NCI-H187 treated with DMSO at 0.1 percent for 48 hours (cell line): ENCODE data around the gene SPPL2B.
"Not testable (repeated sequence)": the region's sequence is repeated elsewhere in the genome, so short reads cannot be mapped to it uniquely, and the experiment has no call there.

Source experiments
- DNase-seq: peaks from one replicate; lab custom pipeline; 2025; lab: John Stamatoyannopoulos, UW

SPPL2B gene, protein sequence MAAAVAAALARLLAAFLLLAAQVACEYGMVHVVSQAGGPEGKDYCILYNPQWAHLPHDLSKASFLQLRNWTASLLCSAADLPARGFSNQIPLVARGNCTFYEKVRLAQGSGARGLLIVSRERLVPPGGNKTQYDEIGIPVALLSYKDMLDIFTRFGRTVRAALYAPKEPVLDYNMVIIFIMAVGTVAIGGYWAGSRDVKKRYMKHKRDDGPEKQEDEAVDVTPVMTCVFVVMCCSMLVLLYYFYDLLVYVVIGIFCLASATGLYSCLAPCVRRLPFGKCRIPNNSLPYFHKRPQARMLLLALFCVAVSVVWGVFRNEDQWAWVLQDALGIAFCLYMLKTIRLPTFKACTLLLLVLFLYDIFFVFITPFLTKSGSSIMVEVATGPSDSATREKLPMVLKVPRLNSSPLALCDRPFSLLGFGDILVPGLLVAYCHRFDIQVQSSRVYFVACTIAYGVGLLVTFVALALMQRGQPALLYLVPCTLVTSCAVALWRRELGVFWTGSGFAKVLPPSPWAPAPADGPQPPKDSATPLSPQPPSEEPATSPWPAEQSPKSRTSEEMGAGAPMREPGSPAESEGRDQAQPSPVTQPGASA

DNA sequence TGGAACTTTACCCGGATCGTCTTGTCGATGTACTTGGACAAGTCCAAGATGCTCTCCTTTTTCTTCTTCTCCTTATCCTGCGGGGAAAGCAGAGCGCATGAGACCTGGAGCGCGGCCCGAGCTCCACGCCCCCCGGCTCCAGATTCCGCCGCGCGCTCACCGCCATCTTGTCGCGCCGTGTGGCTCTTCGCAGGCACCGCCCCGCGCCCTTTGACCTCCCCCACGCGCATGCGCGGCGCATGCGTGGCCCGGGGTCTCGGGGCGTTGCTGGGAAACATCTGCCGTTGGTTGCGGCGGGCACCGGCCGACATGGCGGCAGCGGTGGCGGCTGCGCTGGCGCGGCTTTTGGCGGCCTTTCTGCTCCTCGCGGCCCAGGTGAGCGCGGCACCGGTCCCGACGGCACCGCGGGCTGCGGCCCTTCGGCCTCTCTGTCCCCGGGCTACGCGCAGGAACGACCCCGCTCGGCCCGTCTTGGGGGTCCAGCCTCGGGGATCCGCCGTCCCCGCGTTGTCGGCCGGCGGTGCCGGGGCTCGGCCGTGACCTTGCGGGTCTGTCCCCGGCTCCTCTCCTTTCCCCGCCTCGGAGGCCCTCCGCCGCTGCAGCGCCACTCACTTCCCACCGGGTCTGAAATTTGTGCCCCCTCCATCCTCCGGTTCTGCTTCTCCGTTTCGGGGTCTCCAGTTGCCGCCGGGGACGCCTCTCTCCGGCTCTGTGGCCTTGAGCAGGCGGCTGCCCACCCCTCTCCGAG is at the start of gene SPPL2B, which contains the start of gene LSM7:
TSS of gene SPPL2B (plus strand) at position 284 of the 748 bp plus-strand sequence. CDS start at position 310, 26 bp downstream.
TSS of gene LSM7 (minus strand) at position 186 of the 748 bp plus-strand sequence. CDS start at position 166, 20 bp downstream.
- DNase-seq = no peak

DNA sequence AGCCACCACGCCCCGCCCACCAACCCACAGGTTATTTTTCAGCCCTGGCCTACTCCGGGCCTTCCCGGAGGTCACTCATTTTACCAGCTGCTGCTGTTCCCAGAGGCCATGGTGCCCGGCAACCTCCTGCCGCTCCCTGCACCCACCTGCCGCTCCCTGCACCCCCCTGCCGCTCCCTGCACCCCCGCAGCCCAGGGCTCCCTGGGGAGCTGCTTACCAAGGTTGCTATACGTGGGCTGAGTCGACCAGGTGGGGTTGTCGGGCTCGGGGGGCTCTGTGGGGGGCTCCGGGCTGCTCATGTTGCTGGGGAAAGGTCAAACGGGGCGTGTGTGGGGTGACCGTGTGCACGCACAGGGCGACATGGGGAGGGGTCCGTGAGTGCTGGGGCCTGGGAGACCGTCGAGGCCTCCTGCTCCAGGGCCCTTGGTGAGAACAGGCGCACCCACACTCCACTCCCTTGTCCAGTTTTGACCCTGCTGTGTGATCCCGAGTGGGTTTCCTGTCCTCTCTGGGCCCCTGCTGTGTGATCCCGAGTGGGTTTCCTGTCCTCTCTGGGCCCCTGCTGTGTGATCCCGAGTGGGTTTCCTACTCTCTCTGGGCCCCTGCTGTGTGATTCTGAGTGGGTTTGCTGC is 47.7 kb upstream of the SPPL2B start:
- no peak for DNase-seq

DNA sequence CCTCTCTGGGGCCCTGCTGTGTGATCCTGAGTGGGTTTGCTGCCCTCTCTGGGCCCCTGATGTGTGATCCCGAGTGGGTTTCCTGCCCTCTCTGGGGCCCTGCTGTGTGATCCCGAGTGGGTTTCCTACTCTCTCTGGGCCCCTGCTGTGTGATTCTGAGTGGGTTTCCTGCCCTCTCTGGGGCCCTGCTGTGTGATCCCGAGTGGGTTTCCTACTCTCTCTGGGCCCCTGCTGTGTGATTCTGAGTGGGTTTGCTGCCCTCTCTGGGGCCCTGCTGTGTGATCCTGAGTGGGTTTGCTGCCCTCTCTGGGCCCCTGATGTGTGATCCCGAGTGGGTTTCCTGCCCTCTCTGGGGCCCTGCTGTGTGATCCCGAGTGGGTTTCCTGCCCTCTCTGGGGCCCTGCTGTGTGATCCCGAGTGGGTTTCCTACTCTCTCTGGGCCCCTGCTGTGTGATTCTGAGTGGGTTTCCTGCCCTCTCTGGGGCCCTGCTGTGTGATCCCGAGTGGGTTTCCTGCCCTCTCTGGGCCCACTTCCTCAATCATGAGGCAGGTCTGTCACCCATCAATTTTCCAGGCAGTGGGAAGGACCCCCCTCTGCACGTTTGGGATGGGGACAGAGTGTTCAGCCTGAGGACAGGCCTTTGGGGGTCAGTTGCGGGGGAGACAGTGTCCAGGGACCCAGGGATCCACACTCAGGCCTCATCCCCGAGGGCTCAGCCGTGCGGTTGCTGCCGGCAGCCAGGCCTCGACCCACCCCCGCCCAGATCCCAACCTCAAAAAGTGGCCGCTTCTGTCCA is 47.0 kb upstream of the SPPL2B start:
- not testable (repeated sequence) for DNase-seq

DNA sequence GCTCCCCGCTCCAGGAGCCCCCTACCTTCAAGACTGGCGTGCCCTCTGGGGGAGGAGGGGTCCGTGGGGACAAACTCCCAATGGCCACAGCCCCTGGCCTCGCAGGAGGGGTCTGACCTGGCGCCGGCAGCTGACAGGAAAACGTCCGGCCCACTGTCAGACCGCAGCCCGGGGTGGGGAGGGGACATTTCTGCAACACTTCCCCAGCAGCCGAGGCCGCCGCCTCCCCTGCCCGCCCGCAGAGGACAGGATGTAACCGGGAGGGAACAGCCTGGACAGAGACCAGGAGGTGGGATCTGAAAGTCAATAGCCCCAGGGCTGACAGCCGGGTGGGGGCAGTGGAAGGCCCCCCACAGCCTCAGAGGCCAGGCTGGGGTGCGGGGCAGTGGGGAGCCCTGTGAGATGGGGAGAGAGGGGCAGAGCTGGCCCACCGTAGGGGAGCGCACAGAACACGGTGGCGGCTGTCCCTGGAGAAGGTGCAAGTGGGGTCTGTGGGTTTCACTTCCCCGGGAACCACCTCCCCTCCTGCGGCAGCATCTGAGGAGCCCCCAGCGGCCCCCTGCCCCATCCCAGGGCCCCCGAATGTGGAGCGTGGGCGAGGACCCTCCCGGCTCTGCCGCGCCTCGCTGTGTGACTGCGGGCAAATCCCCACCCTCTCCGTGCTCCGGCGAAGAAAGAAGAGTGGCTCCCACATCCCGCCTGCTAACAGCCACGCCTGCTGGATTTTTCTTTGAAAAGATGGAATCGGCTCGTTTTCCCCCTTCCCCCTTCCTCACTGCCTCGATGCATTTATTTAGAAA is 46.2 kb upstream of the SPPL2B start, which contains the start of gene PEAK3:
TSS of gene PEAK3 (minus strand) at position 114 of the 800 bp plus-strand sequence. CDS start 1,244 bp downstream, outside the sequence.
- no peak for DNase-seq

DNA sequence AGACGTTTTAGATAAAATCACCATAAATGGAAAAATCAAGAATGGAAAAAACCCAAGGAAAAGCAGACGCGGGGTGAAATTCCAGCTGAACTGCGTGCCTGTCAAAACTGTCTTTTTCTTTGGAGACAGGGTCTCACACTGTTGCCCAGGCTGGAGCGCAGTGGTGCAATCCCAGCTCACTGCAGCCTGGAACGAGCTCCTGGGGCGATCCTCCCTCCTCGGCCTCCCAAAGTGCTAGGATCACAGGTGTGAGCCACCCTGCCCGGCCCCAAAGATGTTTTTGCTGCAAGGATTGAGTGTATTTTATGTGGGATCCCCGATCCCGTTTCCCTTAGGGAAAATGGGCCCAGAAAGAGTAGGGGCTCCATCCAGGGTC is 45.6 kb upstream of the SPPL2B start:
- no peak for DNase-seq

DNA sequence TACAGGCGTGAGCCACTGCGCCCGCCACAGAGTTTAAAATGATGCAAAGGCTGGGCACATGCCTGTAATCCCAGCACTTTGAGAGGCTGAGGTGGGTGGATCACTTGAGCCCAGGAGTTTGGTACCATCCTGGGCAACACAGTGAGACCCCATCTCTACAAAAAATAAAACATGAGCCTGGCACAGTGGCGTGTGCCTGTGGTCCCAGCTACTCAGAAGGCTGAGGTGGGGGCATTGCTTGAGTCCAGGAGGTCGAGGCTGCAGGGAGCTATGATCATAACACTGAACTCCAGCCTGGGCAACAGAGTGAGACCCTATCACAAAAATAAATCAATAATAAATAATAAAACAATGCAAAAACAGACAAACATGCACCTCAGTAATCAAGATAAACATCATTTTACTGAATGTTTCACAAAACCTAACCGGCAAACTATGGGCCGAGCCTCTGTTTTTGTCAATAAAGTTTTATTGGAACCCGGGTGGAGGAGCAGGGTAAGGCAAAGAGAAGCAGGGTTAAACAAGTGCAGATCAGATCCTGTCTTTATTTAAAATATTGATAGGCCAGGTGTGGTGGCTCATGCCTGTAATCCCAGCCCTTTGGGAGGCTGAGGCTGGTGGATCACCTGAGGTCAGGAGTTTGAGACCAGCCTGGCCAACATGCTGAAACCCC is 44.5 kb upstream of the SPPL2B start:
- DNase-seq = no peak

DNA sequence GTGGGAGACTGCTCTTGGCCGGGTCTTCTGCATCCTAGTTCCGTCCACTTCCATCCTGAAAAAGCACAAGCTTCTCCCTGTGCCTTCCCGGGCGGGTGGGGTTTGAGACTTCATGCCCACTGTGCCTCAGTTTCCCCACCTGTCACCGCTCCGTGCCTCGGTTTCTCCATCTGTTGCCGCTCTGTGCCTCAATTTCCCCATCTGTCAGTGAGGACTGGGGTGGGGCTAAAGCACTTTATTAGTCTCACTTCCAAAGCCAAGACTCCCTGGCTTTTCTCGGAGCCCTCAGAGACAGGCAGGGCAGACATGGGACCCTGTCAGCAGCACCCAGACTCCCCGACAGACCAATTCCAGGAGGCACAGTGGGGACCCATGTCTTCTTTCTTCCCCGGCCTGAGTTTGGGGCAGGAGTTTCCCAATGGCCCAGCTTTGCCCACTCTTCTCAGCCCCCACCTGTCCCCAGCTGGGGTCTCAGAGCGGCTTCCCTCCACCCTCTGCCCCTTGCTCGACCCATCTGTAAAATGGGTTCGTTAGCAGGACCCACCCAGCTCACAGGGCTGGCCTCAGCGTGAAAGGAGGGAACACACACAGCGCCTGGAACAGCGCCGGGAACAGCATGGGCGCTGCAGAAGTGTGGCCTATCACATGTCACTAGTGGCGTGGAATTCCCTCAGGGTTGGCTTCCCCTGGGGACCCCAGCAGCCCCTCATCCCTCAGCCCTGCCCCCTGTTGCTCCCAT is 41.9 kb upstream of the SPPL2B start:
- DNase-seq = no peak

DNA sequence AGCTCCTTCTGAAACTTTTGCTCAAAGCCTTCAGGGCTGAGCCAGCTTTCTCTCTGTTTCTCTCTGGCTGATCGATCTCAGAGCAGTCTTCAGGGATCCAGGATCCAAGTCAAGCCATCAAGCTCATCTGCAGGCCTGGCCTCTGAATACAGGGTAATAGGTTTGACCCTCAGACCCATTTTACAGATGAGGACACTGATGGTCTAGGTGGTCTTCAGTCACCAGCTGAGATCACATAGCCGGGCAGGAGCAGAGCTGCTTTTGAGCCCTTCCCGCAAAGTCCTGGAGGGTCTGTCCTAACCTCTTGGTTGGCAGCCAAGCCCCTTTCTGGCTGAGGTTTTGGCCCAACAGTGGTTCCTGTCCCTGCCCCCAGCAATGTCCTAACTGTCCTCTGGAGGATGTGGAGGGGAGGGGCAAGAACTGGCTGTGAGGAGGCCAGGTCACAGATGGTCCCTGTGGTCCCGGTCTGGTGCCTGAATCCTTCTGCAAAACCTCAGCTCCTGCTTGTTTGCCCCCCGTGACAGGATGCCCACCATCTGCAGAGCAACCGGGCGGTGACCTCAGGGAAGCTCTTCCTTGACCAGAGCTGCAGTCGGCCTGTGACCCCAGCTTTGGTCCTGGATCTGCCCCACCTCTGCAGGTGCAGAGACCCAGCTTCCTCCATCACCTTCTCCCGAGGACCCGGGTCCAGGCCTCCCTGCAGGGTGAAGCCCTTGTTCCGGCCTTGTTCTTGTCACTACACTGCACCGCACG is 40.7 kb upstream of the SPPL2B start:
- DNase-seq = no peak

DNA sequence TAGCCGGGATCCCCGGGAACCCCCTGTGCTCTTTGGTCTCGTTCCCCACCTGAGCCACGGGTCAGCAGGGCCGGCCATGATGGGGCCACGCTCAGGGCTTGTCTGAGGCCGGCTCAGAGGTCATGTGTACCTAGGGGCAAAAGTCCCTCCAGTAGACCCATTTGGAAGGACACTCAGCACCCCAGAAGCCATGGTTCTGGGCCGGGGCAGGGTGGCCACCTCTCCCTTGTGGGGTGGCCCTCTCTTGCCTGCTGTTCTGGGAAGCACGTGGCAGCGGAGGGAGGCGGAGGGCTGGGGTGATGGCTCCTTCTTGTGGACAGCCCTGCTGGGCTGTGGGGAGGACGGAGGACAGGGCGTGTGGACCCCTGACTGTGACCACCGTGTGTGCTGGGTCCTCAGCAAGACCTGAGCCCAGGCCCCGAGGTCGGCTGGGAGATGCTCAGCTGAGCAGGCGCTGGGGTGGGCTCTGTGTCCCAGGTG is 40.1 kb upstream of the SPPL2B start:
- DNase-seq = no peak

DNA sequence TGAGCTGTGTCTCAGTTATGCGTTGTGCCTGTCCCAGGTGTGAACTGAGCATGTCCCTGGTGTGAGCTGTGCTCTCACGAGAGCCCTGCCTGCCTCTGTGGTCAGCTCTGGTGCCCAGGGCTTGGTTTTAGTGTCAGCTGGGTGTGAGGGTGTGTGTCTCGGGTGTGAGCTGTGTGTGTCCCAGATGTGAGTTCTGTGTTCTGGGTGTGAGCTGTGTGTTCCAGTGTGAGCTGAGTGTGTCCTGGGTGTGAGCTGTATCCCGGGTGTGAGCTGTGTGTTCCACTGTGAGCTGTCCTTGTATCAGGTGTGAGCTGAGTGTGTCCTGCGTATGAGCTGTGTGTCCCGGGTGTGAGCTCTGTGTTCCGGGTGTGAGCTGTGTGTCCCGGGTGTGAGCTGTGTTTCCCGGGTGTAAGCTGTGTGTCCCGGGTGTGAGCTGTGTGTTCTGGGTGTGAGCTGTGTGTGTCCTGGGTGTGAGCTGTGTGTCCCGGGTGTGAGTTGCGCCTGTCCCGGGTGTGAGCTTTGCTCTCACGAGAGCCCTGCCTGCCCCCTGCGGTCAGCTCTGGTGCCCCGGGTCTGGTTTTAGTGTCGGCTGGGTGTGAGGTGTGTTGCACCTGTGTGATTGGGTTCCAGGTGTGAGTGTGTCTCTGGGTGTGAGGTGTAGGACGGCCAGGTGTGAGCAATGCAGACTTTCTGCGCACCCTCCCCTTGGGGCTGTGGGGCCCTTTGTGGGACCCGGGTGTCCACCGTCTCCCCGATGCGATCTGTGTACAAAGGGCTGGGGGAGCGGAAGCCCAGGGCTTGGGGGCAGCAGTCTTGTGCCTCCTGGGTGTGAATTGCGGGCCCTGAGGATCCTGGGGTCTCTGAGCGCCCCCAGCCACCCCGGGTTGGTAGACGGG is 39.4 kb upstream of the SPPL2B start:
- no peak for DNase-seq

DNA sequence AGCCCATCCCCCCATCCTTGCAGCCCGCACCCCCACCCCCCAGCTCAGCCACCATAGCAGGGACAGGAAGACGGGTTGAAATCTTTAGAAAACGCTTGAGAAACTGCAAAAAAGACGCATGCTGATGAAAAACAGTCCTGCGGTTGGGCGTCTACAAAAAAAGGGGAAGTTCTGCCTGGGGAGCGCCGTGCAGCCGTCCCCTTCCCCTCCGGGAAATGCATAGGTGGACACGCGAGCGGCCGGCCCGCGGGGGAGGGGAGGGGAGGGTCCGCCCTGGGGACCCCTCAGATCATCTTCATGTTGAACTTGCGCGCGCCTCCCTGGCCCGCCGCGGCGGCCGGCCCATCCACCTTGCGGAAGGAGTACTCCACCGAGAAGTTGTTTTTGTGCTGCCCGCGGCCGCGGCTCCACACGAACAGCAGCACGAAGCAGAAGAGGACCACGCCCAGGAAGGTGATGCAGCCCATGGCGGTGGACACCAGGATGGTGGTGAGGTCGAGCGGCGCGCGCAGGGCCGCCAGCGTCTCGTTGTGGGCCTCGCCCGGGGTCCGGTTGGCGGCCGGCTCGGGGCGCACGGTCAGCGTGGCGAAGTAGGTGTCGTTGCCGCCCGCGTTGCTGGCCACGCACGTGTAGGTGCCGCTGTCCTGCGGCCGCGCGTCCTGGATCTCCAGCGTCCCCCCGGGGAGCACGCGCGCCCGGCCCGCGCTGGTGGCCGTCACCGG is 38.6 kb upstream of the SPPL2B start:
- no peak for DNase-seq

DNA sequence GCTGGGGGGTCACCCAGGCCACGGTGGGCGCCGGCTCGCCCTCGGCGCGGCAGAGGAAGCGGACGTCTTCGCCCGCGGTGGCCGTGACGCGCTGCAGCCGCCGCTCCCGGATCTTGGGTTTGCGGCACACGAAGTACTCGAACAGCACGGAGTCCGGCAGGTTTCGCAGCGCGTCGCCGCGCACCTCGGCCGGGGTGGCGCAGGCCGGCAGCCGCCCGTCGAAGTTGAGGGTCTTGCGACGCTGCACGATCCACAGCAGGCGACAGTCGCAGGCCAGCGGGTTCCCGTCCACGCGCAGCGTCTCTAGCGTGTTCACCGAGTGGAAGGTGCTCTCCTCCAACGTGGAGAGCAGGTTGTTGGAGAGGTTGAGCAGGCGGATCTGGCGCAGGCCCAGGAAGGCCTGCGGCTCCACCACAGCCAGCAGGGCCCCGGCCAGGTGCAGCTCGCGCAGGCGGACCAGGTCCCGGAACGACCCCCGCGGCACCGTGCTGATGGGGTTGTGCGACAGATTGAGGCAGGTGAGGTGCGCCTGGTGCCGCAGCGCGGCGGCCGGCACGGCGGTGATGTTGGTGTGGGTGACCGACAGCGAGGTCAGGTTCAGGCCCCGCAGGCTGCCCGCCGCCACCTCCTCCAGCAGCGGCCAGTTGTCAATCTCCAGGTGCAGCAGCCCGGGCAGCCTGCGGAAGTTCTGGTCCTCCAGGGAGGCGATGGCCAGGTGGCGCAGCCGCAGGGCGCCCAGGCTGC is 37.9 kb upstream of the SPPL2B start:
- DNase-seq = no peak

DNA sequence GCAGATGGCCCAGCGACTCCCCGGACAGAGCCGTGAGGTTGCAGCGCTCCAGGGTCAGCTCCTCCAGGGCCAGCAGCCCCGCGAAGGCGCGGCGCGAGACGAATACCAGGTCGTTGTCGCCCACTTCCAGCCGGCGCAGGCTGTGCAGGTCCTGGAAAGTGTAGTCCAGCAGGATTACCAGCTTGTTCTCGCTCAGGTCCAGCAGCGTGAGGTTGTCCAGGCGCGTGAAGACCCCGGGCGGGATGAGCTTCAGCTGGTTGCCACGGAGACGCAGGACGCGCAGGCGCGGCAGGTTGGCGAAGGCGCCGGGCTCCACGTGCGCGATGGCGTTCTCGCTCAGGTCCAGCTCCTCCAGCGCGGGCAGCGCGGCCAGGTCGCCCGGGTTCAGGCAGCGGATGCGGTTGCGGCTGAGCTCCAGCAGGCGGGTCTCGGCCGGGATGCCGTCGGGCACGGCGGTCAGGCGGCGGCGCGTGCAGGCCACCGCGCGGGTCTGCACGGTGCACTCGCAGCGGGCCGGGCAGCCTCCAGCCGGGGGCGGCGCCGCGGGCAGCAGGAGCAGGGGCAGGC is 37.2 kb upstream of the SPPL2B start:
- DNase-seq = no peak

DNA sequence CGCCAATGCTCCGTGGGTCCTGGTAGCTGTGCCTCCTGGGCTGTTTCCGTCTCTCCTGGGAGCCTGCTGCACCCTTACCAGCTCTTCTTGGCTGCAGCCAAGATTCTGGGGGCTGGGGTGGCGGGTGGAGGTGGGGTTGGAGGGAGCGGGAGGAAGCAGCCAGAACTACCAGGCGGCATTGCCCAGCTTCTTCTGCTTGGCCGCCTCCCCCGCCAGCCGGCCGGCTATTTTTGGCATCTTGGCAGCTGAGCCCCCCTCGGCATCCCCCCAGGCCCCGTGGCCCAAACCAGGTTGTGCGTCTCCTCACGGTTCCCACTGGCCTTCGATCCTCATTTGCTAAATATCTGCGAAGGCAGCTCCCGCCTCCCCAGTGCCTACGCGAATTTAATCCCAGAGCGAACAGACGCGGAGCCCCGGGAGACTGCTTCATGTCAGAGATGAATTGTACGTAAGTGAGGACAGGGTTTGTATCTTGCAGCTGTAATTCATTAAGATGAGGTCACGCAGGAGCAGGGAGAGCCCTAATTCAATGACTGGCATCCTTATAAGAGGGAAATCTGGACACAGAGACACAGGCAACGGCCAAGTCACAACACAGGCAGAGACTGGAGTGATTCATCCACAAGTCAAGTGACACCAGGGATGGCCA is 33.7 kb upstream of the SPPL2B start:
- DNase-seq = no peak

DNA sequence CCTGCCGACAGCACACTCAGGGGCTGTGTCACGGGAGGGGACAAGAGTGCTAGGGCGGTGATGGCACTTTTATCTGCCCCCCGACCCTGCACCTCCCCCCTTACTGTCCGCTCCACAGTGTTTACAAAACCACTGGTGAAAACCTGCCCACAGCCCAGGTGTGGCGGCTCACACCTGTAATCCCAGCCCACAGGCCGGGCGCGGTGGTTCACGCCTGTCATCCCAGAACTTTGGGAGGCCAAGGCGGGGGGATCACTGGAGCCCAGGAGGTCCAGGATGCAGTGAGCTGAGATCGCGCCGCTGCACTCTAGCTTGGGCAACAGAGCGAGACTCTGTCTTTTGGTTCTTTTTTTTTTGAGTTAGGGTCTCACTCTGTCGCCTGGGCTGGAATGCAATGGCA is 32.3 kb upstream of the SPPL2B start:
- DNase-seq = no peak
